ENCODE results near the gene CCDC87. TPM values are rescaled to one million over a fixed set of nuclear protein-coding genes. Genes with fewer than 3 reads are reported as not detected.

The CCDC87 gene
- polyA plus RNA-seq, 1 experiment: 0.15 TPM

DNA sequence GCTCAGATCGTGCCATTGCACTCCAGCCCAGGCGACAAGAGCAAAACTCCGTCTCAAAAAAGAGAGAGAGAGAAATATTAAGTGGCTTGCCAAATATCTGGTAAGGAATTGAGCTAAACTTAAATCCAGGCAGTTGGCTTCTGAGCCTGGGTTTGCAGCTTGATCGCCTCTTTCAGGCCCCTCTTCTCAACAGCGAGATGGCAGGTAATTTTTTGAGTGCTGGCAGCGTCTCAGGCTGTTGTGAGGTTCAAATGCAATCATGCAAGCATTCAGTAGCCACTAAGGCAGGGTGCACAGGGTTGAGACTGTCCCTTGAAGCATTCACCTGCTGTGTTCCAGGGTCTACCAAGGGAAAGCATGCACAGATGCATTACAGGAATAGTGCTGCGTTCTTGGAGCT, 23.8 kb downstream of the CCDC87 start:
- DNase-seq (ENCODE audit: low read depth): no peak
- ChIA-PET POLR2A (no interaction called here), CTCF (interaction anchor here (1.5 to 3.3 kb wide), 5 partner anchors 9 to 113 kb away, joined by 4 to 18 read pairs (median 7); partner anchors contain the start of genes ACTN3, RBM4B and ZDHHC24)

DNA sequence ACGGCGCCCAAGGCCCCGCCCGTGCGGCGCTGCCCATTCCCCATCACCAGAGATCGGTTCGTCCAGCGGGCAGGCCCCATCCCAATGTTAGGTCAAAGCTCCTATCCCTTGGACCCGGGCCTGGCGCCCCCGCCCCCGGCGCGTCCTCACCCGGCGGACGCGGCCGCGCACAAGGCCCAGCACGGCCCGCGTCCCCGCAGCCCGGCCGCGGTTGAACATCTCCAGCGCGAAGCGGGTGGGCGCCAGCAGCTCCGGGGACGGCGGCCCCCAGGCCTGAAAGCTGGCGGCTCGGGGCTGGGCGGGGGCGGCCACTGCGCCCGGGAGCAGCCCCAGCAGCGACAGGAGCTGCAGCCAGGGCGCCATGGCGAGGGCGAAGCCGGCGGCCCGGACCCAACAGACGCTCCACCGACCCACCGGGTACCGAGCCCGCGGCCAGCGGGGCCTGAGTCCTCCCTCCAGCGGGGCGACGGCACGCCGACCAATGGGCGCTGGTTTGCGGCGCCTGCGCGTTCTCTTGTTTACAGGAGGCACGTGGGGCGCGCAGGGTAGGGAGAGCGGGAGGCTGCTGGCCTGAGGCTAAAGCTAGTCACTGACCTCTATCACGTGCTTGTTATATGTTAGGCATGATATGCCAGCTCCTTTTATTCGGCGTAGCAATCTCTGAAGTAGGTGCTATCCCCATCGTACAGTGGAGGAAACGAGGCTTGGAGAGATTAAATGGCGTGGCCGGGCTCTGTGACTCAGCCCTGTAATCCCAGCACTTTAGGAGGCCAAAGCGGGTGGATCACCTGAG, 24.5 kb downstream of the CCDC87 start, which contains the start of gene CTSF:
TSS of gene CTSF (minus strand) at position 483 of the 793 bp plus-strand sequence. CDS start at position 363, 120 bp downstream.
- no peaks in the 10 kb centered on the region for H3K27me3 ChIP-seq (ENCODE audit: control insufficient read depth, insufficient read depth, low read length)
- H3K4me3 ChIP-seq (ENCODE audit: low read depth, low read length): peak within 1 kb of the TSS; percentile 45
- TF ChIP-seq, protein P1, sequence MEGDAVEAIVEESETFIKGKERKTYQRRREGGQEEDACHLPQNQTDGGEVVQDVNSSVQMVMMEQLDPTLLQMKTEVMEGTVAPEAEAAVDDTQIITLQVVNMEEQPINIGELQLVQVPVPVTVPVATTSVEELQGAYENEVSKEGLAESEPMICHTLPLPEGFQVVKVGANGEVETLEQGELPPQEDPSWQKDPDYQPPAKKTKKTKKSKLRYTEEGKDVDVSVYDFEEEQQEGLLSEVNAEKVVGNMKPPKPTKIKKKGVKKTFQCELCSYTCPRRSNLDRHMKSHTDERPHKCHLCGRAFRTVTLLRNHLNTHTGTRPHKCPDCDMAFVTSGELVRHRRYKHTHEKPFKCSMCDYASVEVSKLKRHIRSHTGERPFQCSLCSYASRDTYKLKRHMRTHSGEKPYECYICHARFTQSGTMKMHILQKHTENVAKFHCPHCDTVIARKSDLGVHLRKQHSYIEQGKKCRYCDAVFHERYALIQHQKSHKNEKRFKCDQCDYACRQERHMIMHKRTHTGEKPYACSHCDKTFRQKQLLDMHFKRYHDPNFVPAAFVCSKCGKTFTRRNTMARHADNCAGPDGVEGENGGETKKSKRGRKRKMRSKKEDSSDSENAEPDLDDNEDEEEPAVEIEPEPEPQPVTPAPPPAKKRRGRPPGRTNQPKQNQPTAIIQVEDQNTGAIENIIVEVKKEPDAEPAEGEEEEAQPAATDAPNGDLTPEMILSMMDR (IDR thresholded peaks at IDR 0.05; ENCODE audit: insufficient read depth, low read depth, low read length): no peak
- no peak for DNase-seq (ENCODE audit: low read depth)
- H3K36me3 ChIP-seq (ENCODE audit: control insufficient read depth, insufficient read depth, low read length): peaks cover 3% of the 10 kb centered on the region
- ChIA-PET POLR2A (no interaction called here), CTCF (interaction anchor here (1.0 to 3.3 kb wide), 6 partner anchors 10 to 127 kb away, joined by 3 to 18 read pairs (median 6); partner anchors contain the start of genes ACTN3, RBM4B and ZDHHC24)

More for the DNA sequence above, 23.8 kb downstream of the CCDC87 start:
- no peak overlapping the region for H3K4me3 ChIP-seq (ENCODE audit: low read depth, low read length)
- peaks cover 3% of the 10 kb centered on the region for H3K36me3 ChIP-seq (ENCODE audit: control insufficient read depth, insufficient read depth, low read length)
- TF ChIP-seq, protein P1 (IDR thresholded peaks at IDR 0.05; ENCODE audit: insufficient read depth, low read depth, low read length): no peak
- H3K27me3 ChIP-seq (ENCODE audit: control insufficient read depth, insufficient read depth, low read length): no peaks in the 10 kb centered on the region

DNA sequence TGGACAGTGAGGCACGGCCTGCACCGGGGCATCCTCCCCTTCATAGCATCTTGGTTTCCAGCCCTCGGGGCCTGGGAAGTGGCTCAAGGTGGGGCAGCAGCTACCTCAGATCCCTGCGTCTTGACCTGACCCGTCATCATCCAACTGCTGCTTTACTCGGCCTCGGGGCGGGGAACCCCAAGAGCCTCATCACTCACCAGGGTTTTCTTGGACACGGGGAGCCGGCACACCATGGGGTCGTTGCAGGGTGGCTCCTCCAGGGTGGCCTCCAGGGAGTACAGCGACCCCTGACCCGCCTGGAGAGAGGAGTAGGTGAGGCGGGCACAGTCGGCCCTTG, 25.1 kb downstream of the CCDC87 start:
- DNase-seq (ENCODE audit: low read depth): no peak
- ChIA-PET POLR2A (no interaction called here), CTCF (interaction anchor here (1.0 to 3.3 kb wide), 3 partner anchors 10 to 128 kb away, joined by 3 to 18 read pairs (median 11); partner anchors contain the start of gene RBM4B)
- TF ChIP-seq, protein P1 (IDR thresholded peaks at IDR 0.05; ENCODE audit: insufficient read depth, low read depth, low read length): no peak
- no peaks in the 10 kb centered on the region for H3K27me3 ChIP-seq (ENCODE audit: control insufficient read depth, insufficient read depth, low read length)
- H3K4me3 ChIP-seq (ENCODE audit: low read depth, low read length): peak overlapping the region; percentile 45
- H3K36me3 ChIP-seq (ENCODE audit: control insufficient read depth, insufficient read depth, low read length): peaks cover 3% of the 10 kb centered on the region

DNA sequence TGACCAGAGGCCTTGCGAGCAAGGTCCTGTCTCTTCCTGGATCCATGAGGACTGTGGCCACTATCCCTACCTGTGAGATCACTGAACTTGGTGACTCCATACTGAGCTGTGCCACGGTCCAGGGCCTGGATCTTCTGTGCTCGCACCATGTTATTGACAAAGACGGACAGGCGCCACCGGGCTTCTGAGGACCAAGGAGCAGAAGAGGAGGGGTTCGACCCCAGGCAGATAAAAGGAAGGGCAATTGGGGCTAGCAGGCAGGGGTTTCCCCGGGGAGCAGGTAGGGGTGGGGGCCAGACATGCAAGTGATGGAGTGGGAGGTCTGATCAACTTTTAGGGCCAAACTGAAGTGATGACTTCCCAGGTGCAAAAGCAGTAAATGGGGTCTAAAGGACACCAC, 26.6 kb downstream of the CCDC87 start:
- Histone ChIP-seq H3K36me3 (ENCODE audit: control insufficient read depth, insufficient read depth, low read length) (peaks cover 3% of the 10 kb centered on the region), H3K27me3 (ENCODE audit: control insufficient read depth, insufficient read depth, low read length) (no peaks in the 10 kb centered on the region), H3K4me3 (ENCODE audit: low read depth, low read length) (no peak overlapping the region)
- CTCF ChIA-PET: no interaction called here
- no peak for DNase-seq (ENCODE audit: low read depth)
- TF ChIP-seq, protein P1 (IDR thresholded peaks at IDR 0.05; ENCODE audit: insufficient read depth, low read depth, low read length): no peak
- POLR2A ChIA-PET: no interaction called here

DNA sequence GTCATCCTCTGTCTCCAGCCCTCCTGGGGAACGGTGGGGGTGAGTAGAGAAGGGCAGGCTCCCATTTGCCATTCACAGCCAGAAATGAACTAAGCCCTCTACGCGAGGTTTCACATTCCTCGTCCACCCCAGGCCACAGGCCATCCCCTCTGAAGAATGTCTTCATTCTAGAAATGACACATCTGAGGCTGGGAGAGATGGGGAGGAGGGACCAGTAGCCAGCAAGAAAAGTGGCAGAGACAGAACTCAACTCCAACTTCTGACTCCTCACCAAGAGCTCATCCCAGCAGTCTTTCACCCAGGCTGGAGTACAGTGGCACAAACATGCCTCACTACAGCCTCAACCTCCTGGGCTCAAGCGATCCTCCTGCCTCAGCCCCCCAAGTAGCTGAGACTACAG, 27.9 kb downstream of the CCDC87 start:
- POLR2A ChIA-PET: no interaction called here
- no peak overlapping the region for H3K4me3 ChIP-seq (ENCODE audit: low read depth, low read length)
- peaks cover 3% of the 10 kb centered on the region for H3K36me3 ChIP-seq (ENCODE audit: control insufficient read depth, insufficient read depth, low read length)
- TF ChIP-seq, protein P1 (IDR thresholded peaks at IDR 0.05; ENCODE audit: insufficient read depth, low read depth, low read length): no peak
- H3K27me3 ChIP-seq (ENCODE audit: control insufficient read depth, insufficient read depth, low read length): no peaks in the 10 kb centered on the region; the same call in 1 of the 2 replicates
- DNase-seq (ENCODE audit: low read depth): no peak
- CTCF ChIA-PET: interaction anchor here (0.7 to 1.5 kb wide), 2 partner anchors 13 to 130 kb away, joined by 3 to 5 read pairs; no protein-coding TSS in a partner anchor

All from BJ (cell line).